Measurements from ENCODE around the gene PROSER2.

GRCh38 chr10:11864727-11865126, 41.6 kb downstream of the PROSER2 start:
- TF ChIP-seq ZNF274 (IDR thresholded peaks at IDR 0.05; ENCODE audit: low read depth, low read length) (no peak), SUZ12 (IDR thresholded peaks at IDR 0.05; ENCODE audit: extremely low read depth, insufficient read depth, insufficient read length) (no peak)
